PFSK-1 (cell line): ENCODE results near the gene CCDC169.

Source experiments
- FOXP2 ChIP-seq: optimal IDR thresholded peaks from 2 replicates; pipeline ENCODE3; 2011; ENCODE audit warnings: borderline replicate concordance, control low read depth, inconsistent platforms; ENCODE audit not compliant: insufficient read depth; ENCODE audit errors: extremely low read length, extremely low read depth
- POLR2AphosphoS5 ChIP-seq: IDR thresholded peaks from 2 replicates; pipeline ENCODE4 v1.6.1; 2012; ENCODE audit warnings: low read depth, mild to moderate bottlenecking, control low read depth, low read length, moderate library complexity
- REST ChIP-seq, 2 experiments: IDR thresholded peaks; 2 replicates each; pipeline versions ENCODE4 v1.6.1 to v1.8.0; 2011 to 2012; ENCODE audit warnings: low read depth in 2 of 2, low read length in 2 of 2, control low read depth in 1 of 2, inconsistent platforms in 1 of 2, mild to moderate bottlenecking in 1 of 2, moderate library complexity in 1 of 2; ENCODE audit not compliant: insufficient read depth in 1 of 2
- SIN3A ChIP-seq: IDR thresholded peaks from 2 replicates; pipeline ENCODE4 v1.6.1; 2012; ENCODE audit warnings: mild to moderate bottlenecking, low read length, moderate library complexity, borderline replicate concordance; ENCODE audit not compliant: insufficient read depth
- TAF1 ChIP-seq: IDR thresholded peaks from 2 replicates; pipeline ENCODE4 v1.6.1; 2012; ENCODE audit warnings: low read length, control low read depth, borderline replicate concordance; ENCODE audit not compliant: insufficient read depth

Gene CCDC169

GRCh38 chr13:36242761-36243160, 54.9 kb downstream of the CCDC169 start:
- no peak for TF ChIP-seq TAF1
- no peak for TF ChIP-seq POLR2AphosphoS5
- TF ChIP-seq FOXP2 = no peak
- no peak for TF ChIP-seq SIN3A
- no peak for TF ChIP-seq REST (IDR thresholded peaks at IDR 0.05; ENCODE audit: insufficient read depth in 1 of 2, low read depth in 2 of 2, low read length in 2 of 2)

- TF ChIP-seq REST (IDR thresholded peaks at IDR 0.05; ENCODE audit: insufficient read depth in 1 of 2, low read depth in 2 of 2, low read length in 2 of 2) (no peak), SIN3A (no peak), FOXP2 (no peak), POLR2AphosphoS5 (no peak), TAF1 (no peak)
Observed at GRCh38 chr13:36231236-36231635, 66.4 kb downstream of the CCDC169 start.

GRCh38 chr13:36224730-36225129, 72.9 kb downstream of the CCDC169 start:
- TF ChIP-seq REST (IDR thresholded peaks at IDR 0.05; ENCODE audit: insufficient read depth in 1 of 2, low read depth in 2 of 2, low read length in 2 of 2) = no peak
- TF ChIP-seq TAF1 = no peak
- TF ChIP-seq FOXP2 = no peak
- TF ChIP-seq POLR2AphosphoS5 = no peak
- no peak for TF ChIP-seq SIN3A

- TF ChIP-seq SIN3A = no peak
- TF ChIP-seq POLR2AphosphoS5 = no peak
Observed at GRCh38 chr13:36219883-36220282, 77.7 kb downstream of the CCDC169 start.

- TF ChIP-seq SIN3A (no peak), REST (IDR thresholded peaks at IDR 0.05; ENCODE audit: insufficient read depth in 1 of 2, low read depth in 2 of 2, low read length in 2 of 2) (no peak), TAF1 (no peak), FOXP2 (no peak), POLR2AphosphoS5 (no peak)
Observed at GRCh38 chr13:36217456-36217855, 80.2 kb downstream of the CCDC169 start.
